ENCODE measurements around the gene ERCC4.

GRCh38 chr16:13969711-13970110 lies 49.8 kb downstream of the ERCC4 start:
- TF ChIP-seq EZH2 (IDR thresholded peaks at IDR 0.05; ENCODE audit: insufficient read depth, poor library complexity, severe bottlenecking) = no peak
- TF ChIP-seq EZH2phosphoT487 (IDR thresholded peaks at IDR 0.05; ENCODE audit: insufficient read depth, low read depth) = no peak
